Kidney (tissue), 14 donors: ENCODE measurements around the gene PSEN1. TPM values are rescaled to one million over a fixed set of nuclear protein-coding genes. Genes with fewer than 3 reads are reported as not detected.

Experiments used
- DNase-seq, 5 donors: peaks; one replicate each; pipeline ENCODE4 v3.0.0-alpha.2; 2013 to 2020
- FAIRE-seq: peaks from 2 replicates; lab custom pipeline; 2012; peaks lifted over from hg19 to GRCh38; lab: Jason Lieb, UNC
- H3K27ac ChIP-seq, 2 donors: one replicate each; pipeline ENCODE4 v1.7.0; 2013; ENCODE audit warnings: low read depth in 2 of 2, low read length in 2 of 2, inconsistent platforms in 1 of 2
- H3K27me3 ChIP-seq: one replicate; pipeline ENCODE4 v1.7.1; 2013; ENCODE audit warnings: low read length, inconsistent platforms; ENCODE audit not compliant: control insufficient read depth, insufficient read depth
- H3K36me3 ChIP-seq, 3 donors: one replicate each; pipeline versions ENCODE4 v1.7.0 to v1.7.1; 2013; ENCODE audit warnings: low read length in 3 of 3, control low read depth in 1 of 3, inconsistent platforms in 1 of 3; ENCODE audit not compliant: insufficient read depth in 3 of 3, control insufficient read depth in 2 of 3
- H3K4me1 ChIP-seq, 3 donors: one replicate each; pipeline versions ENCODE4 v1.7.0 to v1.7.1; 2013; ENCODE audit warnings: low read length in 3 of 3, inconsistent platforms in 1 of 3, low read depth in 1 of 3; ENCODE audit not compliant: control insufficient read depth in 2 of 3, insufficient read depth in 2 of 3
- H3K4me3 ChIP-seq, 3 donors: one replicate each; pipeline versions ENCODE4 v1.7.0 to v1.8.1; 2013; ENCODE audit warnings: low read length in 3 of 3, control low read depth in 1 of 3, inconsistent platforms in 1 of 3
- H3K9ac ChIP-seq, 3 donors: one replicate each; pipeline versions ENCODE4 v1.7.0 to v1.7.1; 2013; ENCODE audit warnings: low read length in 3 of 3, control low read depth in 1 of 3, inconsistent platforms in 1 of 3
- H3K9me3 ChIP-seq, 3 donors: one replicate each; pipeline versions ENCODE4 v1.7.0 to v1.7.1; 2013; ENCODE audit warnings: low read length in 3 of 3, control low read depth in 1 of 3, inconsistent platforms in 1 of 3; ENCODE audit not compliant: control insufficient read depth in 2 of 3, insufficient read depth in 1 of 3
- intact Hi-C: fragments of 100-400 bp; cut with DNase I; formaldehyde crosslinking; loops from one replicate; pipeline ENCODE4 v1.11.1; 2022
- polyA plus RNA-seq: library from polyadenylated mRNA; stranded (reverse); fragments of 350-450 nt; fragmentation: Illumina TruSeq; extraction: RNeasy Lipid Tissue Mini Kit (QIAGEN cat#74804); gene quantifications from one replicate; pipeline ENCODE4 v1.2.3, GENCODE V29; 2014; ENCODE audit warnings: low read depth, low replicate concordance; ENCODE audit not compliant: insufficient read depth
- total RNA-seq: library from RNA; stranded (reverse); fragmentation: NEBNext Ultra II Directional; extraction: Animal tissue kit (Norgen Biotek cat#: 25700); gene quantifications from one replicate; pipeline ENCODE4 v1.2.1, GENCODE V29; 2021
- TF ChIP-seq, protein P1 (sequence below): IDR thresholded peaks from 3 replicates; pipeline ENCODE4 v1.5.1; 2012; ENCODE audit warnings: mild to moderate bottlenecking, moderate library complexity, borderline replicate concordance; ENCODE audit not compliant: insufficient read depth; ENCODE audit errors: extremely low read depth
- donor health status: control.
- donor health status: control.
- donor health status: control.
- donor health status: control.
- donor health status: control.
- donor health status: DM: yes; HTN: yes; CAD: no.
- donor health status: Normal renal cell carcinoma (clear cell type).

The PSEN1 gene
- total and polyA plus RNA-seq, 2 donors from 2014 or later = 33.5 to 68.6 TPM

DNA sequence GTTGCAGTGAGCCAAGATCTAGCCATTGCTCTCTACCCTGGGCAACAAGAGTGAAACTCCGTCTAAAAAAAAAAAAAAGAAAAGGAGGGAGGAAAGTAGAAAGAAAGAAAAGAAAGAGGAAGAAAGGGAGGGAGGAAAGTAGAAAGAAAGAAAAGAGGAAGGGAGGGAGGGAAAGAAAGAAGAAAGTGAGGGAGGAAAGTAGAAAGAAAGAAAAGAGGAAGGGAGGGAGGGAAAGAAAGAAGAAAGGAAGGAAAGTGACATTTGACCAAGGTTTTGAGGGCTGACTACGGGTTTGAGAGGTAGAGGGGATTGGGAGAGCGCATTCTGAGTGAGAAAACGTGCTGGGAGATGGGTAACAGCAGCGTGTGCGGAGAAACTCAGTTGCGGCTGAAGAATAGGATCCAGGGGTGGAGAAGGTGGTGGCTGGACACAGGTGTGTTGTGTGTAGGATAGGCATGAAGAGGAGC lies 100.5 kb downstream of the PSEN1 start:
- H3K27ac ChIP-seq = peak overlapping the region; percentile 43 to 89
- no peak for FAIRE-seq

DNA sequence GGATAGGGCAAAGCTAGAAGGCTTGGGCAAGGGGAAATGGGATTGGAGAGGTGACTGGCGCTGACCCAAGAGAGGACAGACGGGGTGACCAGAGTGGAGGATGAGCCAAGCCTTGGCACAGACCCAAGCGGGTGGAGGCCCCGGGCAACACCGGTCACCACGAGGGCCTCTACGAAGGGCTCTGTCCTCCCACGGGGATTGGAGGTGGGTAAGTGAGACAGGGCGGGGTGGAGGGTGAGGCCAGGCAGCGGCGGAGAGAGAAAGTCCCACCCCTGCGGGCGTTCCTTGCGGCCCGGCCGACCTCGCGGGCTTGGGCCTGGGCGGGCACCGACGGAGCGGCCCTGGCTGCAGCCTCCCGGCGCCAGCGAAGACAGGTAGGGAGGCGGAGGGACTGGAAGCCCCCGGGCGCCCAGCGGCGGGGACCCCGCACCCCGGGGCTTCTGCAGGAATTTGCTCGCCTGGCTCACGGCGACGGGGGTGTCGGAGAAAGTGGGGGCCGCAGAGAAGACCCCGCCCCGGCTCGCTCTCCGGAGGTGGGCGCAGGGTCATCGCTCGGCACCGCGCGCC lies 101.0 kb downstream of the PSEN1 start, which contains the start of gene PAPLN:
PAPLN (plus strand) TSS at position 288 of the 567 bp plus-strand sequence. CDS start 2,273 bp downstream, outside the sequence.
- Histone ChIP-seq H3K4me1 (peaks cover 0 to 44% (median 15%) of the 10 kb centered on the region in 3 donors), H3K4me3 (peak within 1 kb of the TSS in 2 of 3 donors; percentile 63 to 76), H3K9ac (peak within 1 kb of the TSS in 2 of 3 donors; percentile 9 to 61), H3K27ac (peak within 1 kb of the TSS; percentile 61 to 89), H3K36me3 (no peaks in the 10 kb centered on the region), H3K27me3 (peaks cover 6% of the 10 kb centered on the region), H3K9me3 (no peaks in the 10 kb centered on the region)
- TF ChIP-seq, protein P1, sequence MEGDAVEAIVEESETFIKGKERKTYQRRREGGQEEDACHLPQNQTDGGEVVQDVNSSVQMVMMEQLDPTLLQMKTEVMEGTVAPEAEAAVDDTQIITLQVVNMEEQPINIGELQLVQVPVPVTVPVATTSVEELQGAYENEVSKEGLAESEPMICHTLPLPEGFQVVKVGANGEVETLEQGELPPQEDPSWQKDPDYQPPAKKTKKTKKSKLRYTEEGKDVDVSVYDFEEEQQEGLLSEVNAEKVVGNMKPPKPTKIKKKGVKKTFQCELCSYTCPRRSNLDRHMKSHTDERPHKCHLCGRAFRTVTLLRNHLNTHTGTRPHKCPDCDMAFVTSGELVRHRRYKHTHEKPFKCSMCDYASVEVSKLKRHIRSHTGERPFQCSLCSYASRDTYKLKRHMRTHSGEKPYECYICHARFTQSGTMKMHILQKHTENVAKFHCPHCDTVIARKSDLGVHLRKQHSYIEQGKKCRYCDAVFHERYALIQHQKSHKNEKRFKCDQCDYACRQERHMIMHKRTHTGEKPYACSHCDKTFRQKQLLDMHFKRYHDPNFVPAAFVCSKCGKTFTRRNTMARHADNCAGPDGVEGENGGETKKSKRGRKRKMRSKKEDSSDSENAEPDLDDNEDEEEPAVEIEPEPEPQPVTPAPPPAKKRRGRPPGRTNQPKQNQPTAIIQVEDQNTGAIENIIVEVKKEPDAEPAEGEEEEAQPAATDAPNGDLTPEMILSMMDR = no peak
- DNase-seq = peak in 4 of 5 donors; percentile 31 to 91 (median 44)
- no peak for FAIRE-seq
- intact Hi-C loops = no loop called here

More for the DNA sequence above, 100.5 kb downstream of the PSEN1 start:
- TF ChIP-seq, protein P1 = no peak
- Histone ChIP-seq H3K9me3 (no peaks in the 10 kb centered on the region), H3K4me1 (peaks cover 0 to 40% (median 15%) of the 10 kb centered on the region in 3 donors), H3K4me3 (peak overlapping the region in 1 of 3 donors; percentile 63), H3K9ac (peak overlapping the region in 1 of 3 donors; percentile 0), H3K27me3 (peaks cover 6% of the 10 kb centered on the region), H3K36me3 (no peaks in the 10 kb centered on the region)
- DNase-seq = no peak
- intact Hi-C loops = no loop called here

DNA sequence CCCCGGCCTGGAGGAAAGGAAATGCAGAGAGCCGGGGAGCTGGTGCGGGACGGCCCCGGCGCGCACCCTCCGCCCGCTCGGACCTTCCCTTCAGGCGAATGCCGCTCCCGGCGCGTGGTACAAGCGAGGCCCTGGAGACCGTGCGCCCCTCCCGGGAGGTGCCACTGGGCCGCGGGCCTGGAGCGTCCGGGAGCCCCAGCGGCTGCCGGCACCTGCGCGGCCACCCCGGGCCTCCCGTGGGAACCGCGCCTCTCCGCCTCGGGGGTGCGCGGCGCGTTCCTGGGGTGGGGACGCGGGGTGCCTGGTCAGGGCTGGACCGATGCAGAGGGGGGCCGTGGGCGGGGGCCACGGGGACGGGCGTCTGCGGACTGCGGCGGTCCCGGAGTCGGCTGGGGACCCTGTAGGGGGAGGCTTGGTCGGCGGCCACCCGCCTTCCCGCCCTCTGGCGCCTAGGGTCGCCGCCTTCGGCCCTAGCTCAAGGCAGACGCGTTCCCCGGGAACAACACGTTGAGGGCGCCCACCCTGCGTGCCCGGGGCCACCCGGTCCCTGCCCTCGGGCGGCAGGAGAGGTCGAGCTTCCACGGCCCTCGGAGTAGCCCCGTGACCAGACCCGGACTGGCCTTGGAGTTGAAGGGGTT lies 101.6 kb downstream of the PSEN1 start:
- Histone ChIP-seq H3K9me3 (no peaks in the 10 kb centered on the region), H3K36me3 (no peaks in the 10 kb centered on the region), H3K27me3 (peaks cover 6% of the 10 kb centered on the region), H3K9ac (peak overlapping the region in 2 of 3 donors; percentile 9 to 61), H3K4me1 (peaks cover 0 to 44% (median 15%) of the 10 kb centered on the region in 3 donors), H3K4me3 (peak overlapping the region in 2 of 3 donors; percentile 63 to 76), H3K27ac (peak overlapping the region; percentile 61 to 89)
- TF ChIP-seq, protein P1 = no peak
- FAIRE-seq (no peak), DNase-seq (peak in 4 of 5 donors; percentile 30 to 81 (median 40))
- intact Hi-C loops = no loop called here
